Bladder microvascular endothelial cell (primary cell): ENCODE results near the gene GSTA2. TPM values are rescaled to one million over a fixed set of nuclear protein-coding genes. Genes with fewer than 3 reads are reported as not detected.

Experiments used
- total RNA-seq: library from RNA; depleted of rRNA; stranded (reverse); fragments of >200 nt; gene quantifications from 2 replicates; pipeline ENCODE4 v1.2.3, GENCODE V29; 2014

Gene GSTA2
- not detected in 2 replicates for total RNA-seq

DNA sequence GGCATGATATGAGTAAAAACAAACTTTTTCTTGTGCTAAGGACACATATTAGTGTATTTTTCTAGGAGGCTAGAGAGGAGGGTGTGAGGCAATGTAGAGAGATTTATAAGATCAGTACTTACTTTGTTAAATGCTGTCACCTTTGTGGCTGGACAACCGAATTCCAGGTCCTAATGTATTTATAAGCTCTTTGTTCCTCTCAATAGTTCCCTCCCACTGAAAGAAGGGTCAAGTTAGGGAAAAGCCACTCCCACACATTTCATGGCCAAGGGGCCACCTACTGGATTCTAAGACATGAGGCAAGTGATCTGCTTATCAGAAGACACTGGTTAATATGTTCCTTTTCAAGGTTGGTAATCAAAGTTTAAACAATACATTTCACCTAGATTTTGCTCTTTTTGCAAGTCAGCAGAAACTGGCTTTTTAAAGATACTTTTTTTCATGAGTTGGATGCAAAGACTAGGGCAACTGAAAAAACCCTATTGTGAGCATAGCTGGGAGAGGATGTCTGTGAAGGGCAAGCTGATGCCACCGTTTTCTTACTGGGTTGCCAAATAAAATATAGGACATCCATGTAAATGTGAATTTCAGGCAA is at the start of gene GSTA2:
Gene GSTA2 (minus strand): TSS at position 154 of the 595 bp plus-strand sequence. CDS start 5,528 bp downstream, outside the sequence.

DNA sequence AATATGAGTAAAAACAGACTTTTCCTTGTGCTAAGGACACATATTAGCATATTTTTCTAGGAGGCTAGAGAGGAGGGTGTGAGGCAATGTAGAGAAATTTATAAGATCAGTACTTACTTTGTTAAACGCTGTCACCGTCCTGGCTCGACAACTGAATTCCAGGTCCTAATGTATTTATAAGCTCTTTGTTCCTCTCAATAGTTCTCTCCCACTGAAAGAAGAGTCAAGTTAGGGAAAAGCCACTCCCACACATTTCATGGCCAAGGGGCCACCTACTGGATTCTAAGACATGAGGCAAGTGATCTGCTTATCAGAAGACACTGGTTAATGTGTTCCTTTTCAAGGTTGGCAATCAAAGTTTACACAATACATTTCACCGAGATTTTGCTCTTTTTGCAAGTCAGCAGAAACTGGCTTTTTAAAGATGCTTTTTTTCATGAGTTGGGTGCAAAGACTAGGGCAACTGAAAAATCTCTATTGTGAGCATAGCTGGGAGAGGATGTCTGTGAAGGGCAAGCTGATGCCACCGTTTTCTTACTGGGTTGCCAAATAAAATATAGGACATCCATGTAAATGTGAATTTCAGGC is 40.5 kb upstream of the GSTA2 start, which contains the start of gene GSTA1:
Gene GSTA1 (minus strand): TSS at position 149 of the 588 bp plus-strand sequence. CDS start 4,549 bp downstream, outside the sequence.

Other genes with a start within 250 kb of the GSTA2 start
- 24.3 and 61.2 TPM in 2 replicates for gene TRAM2, start 186.4 kb downstream of the GSTA2 start, total RNA-seq
- 17.0 and 19.2 TPM in 2 replicates for gene TMEM14A, start 92.4 kb downstream of the GSTA2 start, total RNA-seq
- gene GSTA1, start 40.3 kb upstream of the GSTA2 start, total RNA-seq, result not detected in 2 replicates
- gene GSTA5, start 77.3 kb upstream of the GSTA2 start, total RNA-seq, result not detected in 2 replicates
- not detected in 2 replicates for gene GSTA3, start 146.2 kb upstream of the GSTA2 start, total RNA-seq
- gene GSTA4, start 231.8 kb upstream of the GSTA2 start, total RNA-seq, result 7.9 and 11.5 TPM in 2 replicates